IMR-90 (cell line): ENCODE data around the gene CDH16. TPM values are rescaled to one million over a fixed set of nuclear protein-coding genes. Genes with fewer than 3 reads are reported as not detected.
"Not testable (repeated sequence)": the region's sequence is repeated elsewhere in the genome, so short reads cannot be mapped to it uniquely, and the experiment has no call there.

ENCODE experiments used
- ATAC-seq: fragments of 200-7000 bp; cut with Tn5 transposase; 2 replicates; pipeline ENCODE4 v1.9.1; 2020; ENCODE audit warnings: low read depth, mild to moderate bottlenecking, moderate library complexity
- BruUV-seq: library from RNA; stranded (reverse); fragments of 400-500 nt; replicated peaks from 2 replicates; lab custom pipeline; 2021; lab: Mats Ljungman, UMichigan
- CTCF ChIA-PET: fragments of 300-600 bp; formaldehyde crosslinking; extraction: SDS; loops from one replicate; lab custom pipeline; 2021; ENCODE audit warnings: antibody characterized with exemption; lab: Yijun Ruan, JAX
- POLR2A ChIA-PET: fragments of 300-600 bp; sonication (Branson Sonifier 250); formaldehyde crosslinking; loops from one replicate; lab custom pipeline; 2022; ENCODE audit warnings: antibody characterized with exemption; ENCODE audit not compliant: unreplicated experiment; lab: Charles Lee
- DNase-seq: peaks from one replicate; pipeline ENCODE4 v3.0.0; 2013
- H2AFZ ChIP-seq: replicated peaks from 2 replicates; pipeline ENCODE3; 2013; ENCODE audit warnings: low read length, mild to moderate bottlenecking; ENCODE audit not compliant: poor library complexity
- H2AK5ac ChIP-seq: 2 replicates; pipeline ENCODE4 v1.6.1; 2013; ENCODE audit warnings: low read depth, low read length, inconsistent platforms
- H2AK9ac ChIP-seq: replicated peaks from 2 replicates; pipeline ENCODE3; 2013; ENCODE audit warnings: mild to moderate bottlenecking, low read depth, low read length, moderate library complexity; ENCODE audit not compliant: poor library complexity
- H2BK120ac ChIP-seq: 2 replicates; pipeline ENCODE4 v1.6.1; 2013; ENCODE audit warnings: low read depth, low read length, inconsistent platforms
- H2BK15ac ChIP-seq: 3 replicates; pipeline ENCODE4 v1.6.1; 2013; ENCODE audit warnings: low read depth, low read length, inconsistent platforms
- H2BK20ac ChIP-seq: 2 replicates; pipeline ENCODE4 v1.6.1; 2013; ENCODE audit warnings: low read depth, mild to moderate bottlenecking, inconsistent platforms, low read length, moderate library complexity
- H2BK5ac ChIP-seq: 2 replicates; pipeline ENCODE4 v1.6.1; 2013; ENCODE audit warnings: mild to moderate bottlenecking, low read depth, low read length, inconsistent platforms; ENCODE audit not compliant: poor library complexity, severe bottlenecking
- H3K14ac ChIP-seq: replicated peaks from 2 replicates; pipeline ENCODE4 v1.6.1; 2013; ENCODE audit warnings: low read depth, low read length, inconsistent platforms
- H3K18ac ChIP-seq: 2 replicates; pipeline ENCODE4 v1.6.1; 2013; ENCODE audit warnings: low read depth, low read length, control low read depth
- H3K23ac ChIP-seq: 2 replicates; pipeline ENCODE4 v1.6.1; 2013; ENCODE audit warnings: low read depth, low read length, inconsistent platforms
- H3K27ac ChIP-seq: 2 replicates; pipeline ENCODE4 v1.5.1; 2013; ENCODE audit warnings: mild to moderate bottlenecking, control low read depth, low read length; ENCODE audit not compliant: insufficient read depth
- H3K27me3 ChIP-seq: 2 replicates; pipeline ENCODE4 v1.6.1; 2013; ENCODE audit warnings: low read length; ENCODE audit not compliant: control insufficient read depth, insufficient read depth
- H3K36me3 ChIP-seq: 2 replicates; pipeline ENCODE4 v1.6.1; 2013; ENCODE audit warnings: low read length, mixed read lengths; ENCODE audit not compliant: control insufficient read depth, insufficient read depth
- H3K4ac ChIP-seq: 2 replicates; pipeline ENCODE4 v1.6.1; 2013; ENCODE audit warnings: low read depth, low read length, inconsistent platforms
- H3K4me1 ChIP-seq: 2 replicates; pipeline ENCODE4 v1.6.1; 2013; ENCODE audit warnings: low read length, mixed read lengths; ENCODE audit not compliant: control insufficient read depth, insufficient read depth
- H3K4me2 ChIP-seq: 2 replicates; pipeline ENCODE4 v1.6.1; 2013; ENCODE audit warnings: low read depth, mild to moderate bottlenecking, control low read depth, low read length, moderate library complexity
- H3K4me3 ChIP-seq: 2 replicates; pipeline ENCODE4 v1.5.1; 2013; ENCODE audit warnings: low read depth, mild to moderate bottlenecking, control low read depth, low read length, moderate library complexity; ENCODE audit not compliant: insufficient read depth
- H3K56ac ChIP-seq: 2 replicates; pipeline ENCODE4 v1.6.1; 2013; ENCODE audit warnings: low read length, inconsistent platforms; ENCODE audit not compliant: insufficient read depth; ENCODE audit errors: extremely low read depth
- H3K79me1 ChIP-seq, 2 experiments: 2 replicates each; pipeline ENCODE4 v1.6.1; 2013; ENCODE audit warnings: low read length in 2 of 2, inconsistent platforms in 1 of 2, low read depth in 1 of 2
- H3K9ac ChIP-seq: 2 replicates; pipeline ENCODE4 v1.6.1; 2013; ENCODE audit warnings: low read depth, low read length, control low read depth
- H3K9me1 ChIP-seq: 2 replicates; pipeline ENCODE4 v1.6.1; 2013; ENCODE audit warnings: low read length, inconsistent platforms; ENCODE audit not compliant: insufficient read depth
- H3K9me3 ChIP-seq: 2 replicates; pipeline ENCODE4 v1.6.1; 2013; ENCODE audit warnings: low read length; ENCODE audit not compliant: control insufficient read depth, insufficient read depth
- H4K20me1 ChIP-seq: 2 replicates; pipeline ENCODE4 v1.6.1; 2013; ENCODE audit warnings: low read length, inconsistent platforms; ENCODE audit not compliant: insufficient read depth
- H4K5ac ChIP-seq: 2 replicates; pipeline ENCODE4 v1.6.1; 2013; ENCODE audit warnings: mild to moderate bottlenecking, low read depth, low read length, control low read depth
- H4K8ac ChIP-seq, 2 experiments: 2 replicates each; pipeline ENCODE4 v1.6.1; 2013; ENCODE audit warnings: low read depth in 2 of 2, low read length in 2 of 2, control low read depth in 1 of 2, inconsistent platforms in 1 of 2
- H4K91ac ChIP-seq: 2 replicates; pipeline ENCODE4 v1.6.1; 2013; ENCODE audit warnings: low read depth, low read length, inconsistent platforms; ENCODE audit not compliant: insufficient read depth
- MAZ ChIP-seq: IDR thresholded peaks from 2 replicates; pipeline ENCODE4 v1.6.1; 2012; ENCODE audit warnings: low read depth, mild to moderate bottlenecking, low read length, improper control_type of control experiment, moderate library complexity, borderline replicate concordance
- WGBS, 2 experiments: methylation state at CpG; one replicate each; pipeline versions ENCODE4 v1.1.5 to v1.1.7; 2013; ENCODE audit warnings: missing lambda C conversion rate in 2 of 2; ENCODE audit not compliant: insufficient read length in 1 of 2; ENCODE audit errors: extremely low coverage in 2 of 2; 5-methylcytosine and 5-hydroxymethylcytosine counted together
- dilution Hi-C: fragments of 300-500 bp; cut with HindIII; formaldehyde crosslinking; loops from one replicate; pipeline ENCODE4 v1.14.3; 2018; ENCODE audit warnings: low sequenced_read_pairs; ENCODE audit not compliant: unreplicated experiment
- in situ Hi-C: fragments of 300-500 bp; cut with MboI; formaldehyde crosslinking; loops from 3 replicates; pipeline ENCODE4 v1.14.3; 2019; ENCODE audit warnings: low sequenced_read_pairs, inconsistent platforms, mixed read lengths
- intact Hi-C: fragments of 100-400 bp; cut with micrococcal nuclease; formaldehyde crosslinking; loops from 2 replicates; pipeline ENCODE4 v1.10.0; 2022
- polyA plus RNA-seq, 3 experiments: library from polyadenylated mRNA; depleted of rRNA; stranded (reverse); fragments of >200 nt; gene quantifications; 2 replicates each; pipeline ENCODE4 v1.2.3, GENCODE V29; 2012; ENCODE audit warnings: low replicate concordance in 1 of 3
- total RNA-seq: library from RNA; depleted of rRNA; stranded (reverse); fragments of >200 nt; gene quantifications from 2 replicates; pipeline ENCODE4 v1.2.3, GENCODE V29; 2012

CDH16 gene
- total and polyA plus RNA-seq, 2 of the 4 experiments (the other 2 are of a cell fraction): not detected

DNA sequence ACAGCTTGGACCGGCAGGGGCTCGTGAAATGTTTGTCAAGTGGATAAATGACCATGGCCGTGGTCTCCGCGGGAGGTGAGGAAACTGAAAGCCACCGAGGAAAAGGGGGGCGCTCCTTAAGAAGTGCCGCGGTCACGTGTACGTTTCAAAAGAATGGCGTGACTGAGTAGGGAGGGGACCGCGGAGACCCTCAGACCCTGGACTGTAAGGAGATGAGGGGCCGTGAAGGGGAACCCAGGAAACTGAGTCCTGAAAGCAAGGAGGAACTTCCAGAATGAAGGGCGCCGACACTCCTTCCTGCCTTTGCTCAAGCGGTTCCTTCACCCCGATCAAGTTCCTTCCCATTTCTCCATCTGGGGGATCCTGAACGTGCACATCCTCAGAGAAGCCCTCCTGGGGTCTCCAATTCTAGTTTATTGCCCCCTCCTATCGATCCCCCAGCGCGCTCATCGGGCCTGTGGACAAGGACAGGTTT, 16.2 kb upstream of the CDH16 start:
- H3K9me3 ChIP-seq, H2BK20ac ChIP-seq, dilution Hi-C loops, DNase-seq, POLR2A ChIA-PET, CTCF ChIA-PET, ATAC-seq, H3K4me1 ChIP-seq, H3K27me3 ChIP-seq: not testable (repeated sequence)
- peak overlapping the region; percentile 98 for H2AK5ac ChIP-seq
- in situ Hi-C loops: loop anchor here (5.0 kb wide), 1 partner anchor 38 kb away; no protein-coding TSS in a partner anchor
- peak overlapping the region; percentile 98 for H2BK5ac ChIP-seq
- peak overlapping the region; percentile 99 for H2AFZ ChIP-seq
- peak overlapping the region; percentile 93 for H3K56ac ChIP-seq
- 0 out of 2 replicates have a peak, but pooled peaks have one; percentile 6 for TF ChIP-seq MAZ
- H3K27ac ChIP-seq: peak overlapping the region; percentile 98
- H3K9me1 ChIP-seq: peaks cover 26% of the 10 kb centered on the region
- WGBS, 2 experiments: 4% methylated on average over 4 of the region's 24 CpGs; no CpG with 5 or more reads in 1 of the 2 experiments
- peak overlapping the region; percentile 97 for H4K5ac ChIP-seq
- peak overlapping the region; percentile 99 for H3K9ac ChIP-seq
- H3K18ac ChIP-seq: peak overlapping the region; percentile 90
- H3K4ac ChIP-seq: peak overlapping the region; percentile 99
- TSS peak; percentile 76 for BruUV-seq
- peak overlapping the region; percentile 81 for H4K91ac ChIP-seq
- peaks cover 49% of the 10 kb centered on the region for H4K20me1 ChIP-seq
- H3K36me3 ChIP-seq: peaks cover 31% of the 10 kb centered on the region
- H3K23ac ChIP-seq: peak overlapping the region; percentile 98
- peak overlapping the region; percentile 91 to 97 for H4K8ac ChIP-seq
- 0 out of 3 replicates have a peak overlapping the region, but pooled peaks have one; percentile 15 for H2BK15ac ChIP-seq
- peak overlapping the region; percentile 85 for H2BK120ac ChIP-seq
- H2AK9ac ChIP-seq: peak overlapping the region; percentile 96
- peak overlapping the region; percentile 89 for H3K4me2 ChIP-seq
- peak overlapping the region; percentile 100 for H3K14ac ChIP-seq
- intact Hi-C loops: loop anchor here (2.0 kb wide), 1 partner anchor 40 kb away; no protein-coding TSS in a partner anchor
- H3K79me1 ChIP-seq: peaks cover 25 to 80% of the 10 kb centered on the region in 2 experiments
- H3K4me3 ChIP-seq: peak overlapping the region; percentile 98
